Hepatocyte (in vitro differentiated cells): Measurements from ENCODE around the gene F2. TPM values are rescaled to one million over a fixed set of nuclear protein-coding genes. Genes with fewer than 3 reads are reported as not detected.

ENCODE experiments used
- DNase-seq: peaks from one replicate; pipeline ENCODE4 v3.0.0-alpha.2; 2016; ENCODE audit warnings: low spot score
- H2AFZ ChIP-seq: fragments of 200-600 bp; sonication (generic); 2 replicates; pipeline ENCODE4 v1.6.0; 2016; ENCODE audit warnings: antibody characterized with exemption, mild to moderate bottlenecking
- H3K27ac ChIP-seq: fragments of 200-600 bp; sonication (generic); 2 replicates; pipeline ENCODE4 v1.5.1; 2016; ENCODE audit warnings: mild to moderate bottlenecking
- H3K27me3 ChIP-seq: fragments of 200-600 bp; sonication (generic); 2 replicates; pipeline ENCODE4 v1.6.1; 2016
- H3K36me3 ChIP-seq: fragments of 200-600 bp; sonication (generic); replicated peaks from 2 replicates; pipeline ENCODE4 v1.5.1; 2016; ENCODE audit warnings: low read depth; ENCODE audit not compliant: insufficient read depth
- H3K4me1 ChIP-seq: fragments of 200-600 bp; sonication (generic); 2 replicates; pipeline ENCODE4 v1.5.1; 2016; ENCODE audit warnings: mild to moderate bottlenecking, moderate library complexity; ENCODE audit not compliant: insufficient read depth
- H3K4me2 ChIP-seq: fragments of 200-600 bp; sonication (generic); 2 replicates; pipeline ENCODE4 v1.6.0; 2016
- H3K4me3 ChIP-seq: fragments of 200-600 bp; sonication (generic); 2 replicates; pipeline ENCODE4 v1.5.1; 2016; ENCODE audit warnings: mild to moderate bottlenecking
- H3K79me2 ChIP-seq: fragments of 200-600 bp; sonication (generic); 2 replicates; pipeline ENCODE4 v1.6.0; 2017; ENCODE audit warnings: mild to moderate bottlenecking
- H3K9me2 ChIP-seq: fragments of 200-600 bp; sonication (generic); replicated peaks from 2 replicates; pipeline ENCODE4 v1.6.0; 2017; ENCODE audit warnings: mild to moderate bottlenecking; ENCODE audit not compliant: insufficient read depth
- H3K9me3 ChIP-seq: fragments of 200-600 bp; sonication (generic); 2 replicates; pipeline ENCODE4 v1.5.1; 2016; ENCODE audit warnings: low read depth, mild to moderate bottlenecking
- H4K20me1 ChIP-seq: fragments of 200-600 bp; sonication (generic); 2 replicates; pipeline ENCODE4 v1.6.0; 2016; ENCODE audit warnings: mild to moderate bottlenecking; ENCODE audit not compliant: insufficient read depth, poor library complexity, severe bottlenecking
- EZH2 ChIP-seq: fragments of 200-600 bp; sonication (generic); IDR thresholded peaks from 2 replicates; pipeline ENCODE4 v1.6.1; 2016; ENCODE audit warnings: antibody characterized with exemption, mild to moderate bottlenecking, borderline replicate concordance
- EZH2phosphoT487 ChIP-seq: fragments of 200-600 bp; sonication (generic); IDR thresholded peaks from one replicate; pipeline ENCODE4 v1.6.1; 2018; ENCODE audit warnings: antibody characterized with exemption, mild to moderate bottlenecking, low read depth, moderate library complexity; ENCODE audit not compliant: unreplicated experiment, severe bottlenecking
- WGBS: methylation state at CpG from one replicate; pipeline ENCODE4 v1.1.6; 2016; ENCODE audit warnings: low lambda C conversion rate; ENCODE audit errors: missing lambda C conversion rate; 5-methylcytosine and 5-hydroxymethylcytosine counted together
- polyA plus RNA-seq: library from polyadenylated mRNA; unstranded; fragments of >200 nt; fragmentation: Nextera tagmentation; extraction: Ambion mirVana; gene quantifications from 2 replicates; pipeline ENCODE4 v1.2.1, GENCODE V29; 2016
- total RNA-seq: library from RNA; depleted of rRNA; stranded (reverse); fragments of >200 nt; gene quantifications from 2 replicates; pipeline ENCODE4 v1.2.3, GENCODE V29; 2014
- TF ChIP-seq, protein P1 (sequence below): fragments of 200-600 bp; sonication (generic); IDR thresholded peaks from 2 replicates; pipeline ENCODE4 v1.5.1; 2016; ENCODE audit warnings: antibody characterized with exemption, mild to moderate bottlenecking; ENCODE audit not compliant: poor library complexity

F2 gene
- total and polyA plus RNA-seq, 2 experiments from 2014 or later: 79.7 to 111 TPM

DNA sequence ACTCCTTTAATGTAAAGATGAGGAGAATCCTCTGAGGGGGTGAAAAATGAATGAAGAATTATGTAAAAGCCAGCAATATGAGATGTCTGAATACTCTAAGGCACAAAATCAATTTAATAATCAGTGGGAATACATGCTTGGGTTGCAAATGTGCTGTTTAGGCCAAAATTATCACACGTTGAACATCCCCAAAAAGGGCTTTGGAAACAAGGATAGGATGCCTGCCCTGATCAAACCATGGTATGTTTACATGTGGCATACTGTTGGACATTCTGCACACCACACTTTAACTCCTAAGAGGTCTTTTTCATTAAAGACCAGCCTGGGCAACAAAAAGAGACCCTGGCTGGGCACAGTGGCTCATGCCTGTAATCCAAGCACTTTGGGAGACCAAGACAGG is 26.3 kb downstream of the F2 start:
- Histone ChIP-seq H3K9me3 (no peaks in the 10 kb centered on the region), H3K79me2 (no peaks in the 10 kb centered on the region), H2AFZ (no peak overlapping the region), H3K4me2 (no peak overlapping the region), H3K4me3 (no peak overlapping the region), H3K4me1 (peaks cover 2% of the 10 kb centered on the region), H3K36me3 (no peaks in the 10 kb centered on the region), H4K20me1 (no peaks in the 10 kb centered on the region), H3K27ac (no peak overlapping the region), H3K27me3 (no peaks in the 10 kb centered on the region), H3K9me2 (no peaks in the 10 kb centered on the region)
- no peak for TF ChIP-seq EZH2
- TF ChIP-seq, protein P1, sequence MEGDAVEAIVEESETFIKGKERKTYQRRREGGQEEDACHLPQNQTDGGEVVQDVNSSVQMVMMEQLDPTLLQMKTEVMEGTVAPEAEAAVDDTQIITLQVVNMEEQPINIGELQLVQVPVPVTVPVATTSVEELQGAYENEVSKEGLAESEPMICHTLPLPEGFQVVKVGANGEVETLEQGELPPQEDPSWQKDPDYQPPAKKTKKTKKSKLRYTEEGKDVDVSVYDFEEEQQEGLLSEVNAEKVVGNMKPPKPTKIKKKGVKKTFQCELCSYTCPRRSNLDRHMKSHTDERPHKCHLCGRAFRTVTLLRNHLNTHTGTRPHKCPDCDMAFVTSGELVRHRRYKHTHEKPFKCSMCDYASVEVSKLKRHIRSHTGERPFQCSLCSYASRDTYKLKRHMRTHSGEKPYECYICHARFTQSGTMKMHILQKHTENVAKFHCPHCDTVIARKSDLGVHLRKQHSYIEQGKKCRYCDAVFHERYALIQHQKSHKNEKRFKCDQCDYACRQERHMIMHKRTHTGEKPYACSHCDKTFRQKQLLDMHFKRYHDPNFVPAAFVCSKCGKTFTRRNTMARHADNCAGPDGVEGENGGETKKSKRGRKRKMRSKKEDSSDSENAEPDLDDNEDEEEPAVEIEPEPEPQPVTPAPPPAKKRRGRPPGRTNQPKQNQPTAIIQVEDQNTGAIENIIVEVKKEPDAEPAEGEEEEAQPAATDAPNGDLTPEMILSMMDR: no peak
- TF ChIP-seq EZH2phosphoT487: no peak
- 100% methylated on average over 1 of the region's 1 CpG for WGBS
- no peak for DNase-seq

DNA sequence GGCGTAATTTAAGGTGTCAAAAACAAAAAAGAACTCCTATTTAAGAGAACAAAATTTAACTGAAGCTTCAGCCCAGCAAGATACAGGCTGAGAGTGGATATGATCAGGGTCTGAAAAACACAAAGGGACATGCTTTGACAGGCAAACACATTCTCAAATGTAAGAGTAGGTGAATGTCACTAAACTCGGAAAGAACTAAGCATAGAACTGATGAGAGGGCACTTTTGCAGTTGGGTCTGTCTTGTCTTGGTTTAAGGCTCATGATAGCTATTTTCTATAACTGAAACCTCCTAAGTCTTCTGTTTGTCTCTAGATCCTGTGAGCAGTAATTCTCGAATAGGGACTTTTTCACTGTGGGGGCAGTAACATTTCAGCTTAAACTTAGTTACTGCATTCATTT is 27.0 kb downstream of the F2 start:
- Histone ChIP-seq H3K4me3 (no peak overlapping the region), H3K9me2 (no peaks in the 10 kb centered on the region), H3K79me2 (no peaks in the 10 kb centered on the region), H3K4me1 (peaks cover 3% of the 10 kb centered on the region), H3K36me3 (no peaks in the 10 kb centered on the region), H3K9me3 (no peaks in the 10 kb centered on the region), H3K27me3 (no peaks in the 10 kb centered on the region), H2AFZ (no peak overlapping the region), H3K4me2 (no peak overlapping the region), H4K20me1 (no peaks in the 10 kb centered on the region), H3K27ac (no peak overlapping the region)
- DNase-seq: no peak
- WGBS: 93% methylated on average over 3 of the region's 3 CpGs
- no peak for TF ChIP-seq EZH2
- TF ChIP-seq EZH2phosphoT487: no peak
- TF ChIP-seq, protein P1: no peak

DNA sequence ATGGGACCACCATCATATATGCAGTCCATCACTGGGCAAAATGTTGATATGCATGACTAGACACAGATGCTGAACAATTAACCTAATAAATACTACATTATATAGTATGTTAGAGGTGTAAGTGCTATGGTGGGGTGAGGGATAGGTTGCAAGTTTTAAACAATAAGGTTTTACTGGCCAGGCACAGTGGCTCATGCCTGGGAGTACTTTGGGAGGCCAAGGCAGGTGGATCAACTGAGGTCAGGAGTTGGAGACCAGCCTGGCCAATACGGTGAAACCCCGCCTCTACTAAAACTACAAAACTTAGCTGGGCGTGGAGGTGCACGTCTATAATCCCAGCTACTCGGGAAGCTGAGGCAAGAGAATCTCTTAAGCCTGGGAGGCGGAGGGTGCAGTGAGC is 28.1 kb downstream of the F2 start:
- 98% methylated on average over 6 of the region's 6 CpGs for WGBS
- Histone ChIP-seq H2AFZ (no peak overlapping the region), H3K27ac (no peak overlapping the region), H3K9me2 (no peaks in the 10 kb centered on the region), H3K4me2 (no peak overlapping the region), H3K4me1 (peaks cover 3% of the 10 kb centered on the region), H3K9me3 (no peaks in the 10 kb centered on the region), H3K27me3 (no peaks in the 10 kb centered on the region), H3K36me3 (no peaks in the 10 kb centered on the region), H4K20me1 (no peaks in the 10 kb centered on the region), H3K4me3 (no peak overlapping the region), H3K79me2 (no peaks in the 10 kb centered on the region)
- no peak for DNase-seq
- TF ChIP-seq EZH2: no peak
- TF ChIP-seq, protein P1: no peak
- no peak for TF ChIP-seq EZH2phosphoT487

DNA sequence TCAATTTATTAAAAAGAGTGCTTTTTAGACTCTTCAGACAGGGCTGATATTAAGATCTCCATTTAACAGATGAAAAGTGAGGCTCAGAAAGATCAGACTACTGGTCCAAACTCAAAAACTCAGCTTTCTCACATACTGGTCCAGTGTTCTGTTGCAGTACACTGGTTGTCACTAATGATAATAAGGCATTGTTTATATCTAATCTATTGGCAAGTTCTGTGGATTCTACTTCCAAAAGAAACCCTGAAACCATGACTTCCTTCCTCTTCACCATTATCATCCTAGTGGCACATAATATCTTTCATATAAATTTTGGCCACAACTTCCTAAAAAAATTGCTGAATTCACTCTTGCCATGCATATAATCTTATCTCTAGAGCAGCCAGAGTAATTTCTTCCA is 36.9 kb downstream of the F2 start:
- no peaks in the 10 kb centered on the region for H3K79me2 ChIP-seq
- no peaks in the 10 kb centered on the region for H3K9me2 ChIP-seq
- TF ChIP-seq EZH2phosphoT487 (no peak), EZH2 (no peak)
- TF ChIP-seq, protein P1: no peak
- no peaks in the 10 kb centered on the region for H4K20me1 ChIP-seq
- H3K9me3 ChIP-seq: no peaks in the 10 kb centered on the region
- no peak for DNase-seq
- no peaks in the 10 kb centered on the region for H3K4me1 ChIP-seq
- H3K27me3 ChIP-seq: no peaks in the 10 kb centered on the region
- H2AFZ ChIP-seq: no peak overlapping the region
- no peak overlapping the region for H3K27ac ChIP-seq
- H3K36me3 ChIP-seq: peaks cover 3% of the 10 kb centered on the region
- no peak overlapping the region for H3K4me3 ChIP-seq
- no peak overlapping the region for H3K4me2 ChIP-seq
